ENCODE results near the gene SDHB. TPM values are rescaled to one million over a fixed set of nuclear protein-coding genes. Genes with fewer than 3 reads are reported as not detected.

The SDHB gene
- total and polyA plus RNA-seq, 2 of the 8 experiments (the other 6 are each of a cell fraction or from before 2014, with no cell fraction given): 84.0 to 98.7 TPM

GRCh38 chr1:17023102-17023501, 30.7 kb downstream of the SDHB start:
- no peak for FAIRE-seq
- no peak overlapping the region for H4K91ac ChIP-seq (replicated peaks; ENCODE audit: insufficient read length, low read length)

More at GRCh38 chr1:17023102-17023501, 30.7 kb downstream of the SDHB start:
- peaks cover 0 to 2% of the 10 kb centered on the region in 2 experiments for H4K20me1 ChIP-seq (replicated peaks in 1 of 2; ENCODE audit: control insufficient read depth in 1 of 2, insufficient read depth in 2 of 2, low read length in 2 of 2)
- no peak overlapping the region for H3K23ac ChIP-seq (ENCODE audit: insufficient read length)
- H2AK5ac ChIP-seq (ENCODE audit: low read depth, low read length): no peak overlapping the region
- H2BK5ac ChIP-seq (ENCODE audit: low read depth, low read length): no peak overlapping the region
- no peak overlapping the region for H3K4me2 ChIP-seq (ENCODE audit: insufficient read depth in 1 of 2, low read depth in 2 of 2, low read length in 2 of 2)
- H3K14ac ChIP-seq (ENCODE audit: insufficient read length): no peak overlapping the region
- no peaks in the 10 kb centered on the region for H3K9me3 ChIP-seq (ENCODE audit: insufficient read depth in 2 of 2, low read depth in 1 of 2, low read length in 1 of 2)
- peaks cover 28 to 95% (median 57%) of the 10 kb centered on the region in 4 experiments for H3K36me3 ChIP-seq (ENCODE audit: control insufficient read depth in 2 of 4, insufficient read depth in 4 of 4, low read length in 3 of 4)
- no peak overlapping the region for H4K8ac ChIP-seq (ENCODE audit: extremely low read depth, insufficient read depth, low read length)
- WGBS, 2 experiments (ENCODE audit: extremely low coverage in 1 of 2, insufficient coverage in 1 of 2, insufficient read length in 1 of 2, insufficient replicate concordance in 2 of 2, low coverage in 1 of 2, low lambda C conversion rate in 2 of 2, missing lambda C conversion rate in 1 of 2): 95% methylated on average over 4 of the region's 4 CpGs; no CpG with 5 or more reads in 1 of the 2 experiments
- H3K23me2 ChIP-seq (ENCODE audit: low read depth, low read length): no peaks in the 10 kb centered on the region
- H2BK15ac ChIP-seq (ENCODE audit: low read length): no peak overlapping the region
- H3K27ac ChIP-seq (ENCODE audit: low read depth, low read length): no peak overlapping the region
- no peak overlapping the region for H3K56ac ChIP-seq (replicated peaks; ENCODE audit: insufficient read length, low read depth, low read length)
- H3K79me1 ChIP-seq (ENCODE audit: low read depth, low read length): no peaks in the 10 kb centered on the region
- H3K4me1 ChIP-seq (replicated peaks in 1 of 4; ENCODE audit: control insufficient read depth in 3 of 4, insufficient read depth in 4 of 4, low read length in 3 of 4): no peaks in the 10 kb centered on the region
- H2BK20ac ChIP-seq (ENCODE audit: low read length): no peak overlapping the region
- H3K4me3 ChIP-seq (ENCODE audit: extremely low read depth in 1 of 4, insufficient read depth in 2 of 4, low read depth in 3 of 4, low read length in 4 of 4): no peak overlapping the region
- no peaks in the 10 kb centered on the region for H3K79me2 ChIP-seq (ENCODE audit: control insufficient read depth in 1 of 2, insufficient read depth in 2 of 2, low read length in 2 of 2)
- no peaks in the 10 kb centered on the region for H3K27me3 ChIP-seq (replicated peaks in 1 of 4; ENCODE audit: control insufficient read depth in 3 of 4, extremely low read depth in 1 of 4, insufficient read depth in 3 of 4, low read length in 3 of 4)
- no peak overlapping the region for H3K9ac ChIP-seq (replicated peaks in 1 of 4; ENCODE audit: extremely low read depth in 1 of 4, low read depth in 3 of 4, low read length in 3 of 4)
- H2BK120ac ChIP-seq (replicated peaks; ENCODE audit: low read depth, low read length): no peak overlapping the region
- H3K18ac ChIP-seq (ENCODE audit: extremely low read depth, low read length): no peak overlapping the region
- H2AFZ ChIP-seq (ENCODE audit: low read length): no peak overlapping the region
- H3K4ac ChIP-seq (replicated peaks; ENCODE audit: insufficient read length, low read depth, low read length): no peak overlapping the region
- no peak for DNase-seq (ENCODE audit: low read depth in 1 of 2, low spot score in 2 of 2)
- CTCF ChIA-PET (ENCODE audit: partially characterized antibody): interaction anchor here (0.7 to 2.9 kb wide), 12 partner anchors 9 to 75 kb away, joined by 3 to 16 read pairs (median 4); partner anchors contain the start of gene ATP13A2
- TF ChIP-seq RFX5 (IDR thresholded peaks at IDR 0.05; ENCODE audit: borderline replicate concordance, low read depth, low read length) (no peak), JUN (IDR thresholded peaks at IDR 0.05; ENCODE audit: low read depth, low read length) (no peak), RAD21 (IDR thresholded peaks at IDR 0.05 in 1 of 2, conservative IDR thresholded peaks at IDR 0.05 in 1 of 2; ENCODE audit: low read depth in 2 of 2, low read length in 2 of 2) (no peak), BRCA1 (IDR thresholded peaks at IDR 0.05; ENCODE audit: low read depth, low read length) (no peak), CHD2 (IDR thresholded peaks at IDR 0.05; ENCODE audit: low read length) (no peak)
- H2BK12ac ChIP-seq (ENCODE audit: low read depth, low read length): no peak overlapping the region
- POLR2A ChIA-PET (ENCODE audit: partially characterized antibody): interaction anchor here (0.7 kb wide), 1 partner anchor 538 kb away, joined by 3 read pairs; no protein-coding TSS in a partner anchor
- no peak overlapping the region for H4K5ac ChIP-seq (ENCODE audit: insufficient read length, low read depth, low read length)
